ENCODE data around the gene ASGR1.
A peak's percentile ranks its signal among the peaks of the same experiment; 100 is the strongest.
"Not testable (repeated sequence)": the region's sequence is repeated elsewhere in the genome, so short reads cannot be mapped to it uniquely, and the experiment has no call there.

ASGR1 gene

GRCh38 chr17:7156342-7156940 is 22.7 kb downstream of the ASGR1 start:
- DNase-seq, result no peak

GRCh38 chr17:7147772-7148171 is 31.4 kb downstream of the ASGR1 start:
- DNase-seq, result no peak

- no peak for DNase-seq
Observed at GRCh38 chr17:7146115-7146514, 33.1 kb downstream of the ASGR1 start.

- no peak for DNase-seq
Observed at GRCh38 chr17:7144213-7144612, 35.0 kb downstream of the ASGR1 start.

GRCh38 chr17:7141824-7142223 is 37.3 kb downstream of the ASGR1 start:
- no peak for DNase-seq

- DNase-seq, result no peak
Observed at GRCh38 chr17:7139400-7139799, 39.8 kb downstream of the ASGR1 start.

GRCh38 chr17:7138800-7139381 is 40.3 kb downstream of the ASGR1 start:
- DNase-seq, result no peak

GRCh38 chr17:7137171-7137943 is 41.8 kb downstream of the ASGR1 start:
- DNase-seq, result no peak

GRCh38 chr17:7136266-7136877 is 42.8 kb downstream of the ASGR1 start:
- DNase-seq, result peak; percentile 75

- DNase-seq, result no peak
Observed at GRCh38 chr17:7133916-7134315, 45.3 kb downstream of the ASGR1 start.

GRCh38 chr17:7133424-7133823 is 45.7 kb downstream of the ASGR1 start:
- peak; percentile 33 for DNase-seq

GRCh38 chr17:7132511-7133094 is 46.6 kb downstream of the ASGR1 start:
- DNase-seq, result peak; percentile 8

GRCh38 chr17:7131423-7131791 is 47.8 kb downstream of the ASGR1 start:
- DNase-seq, result no peak

GRCh38 chr17:7130621-7131422 is 48.3 kb downstream of the ASGR1 start:
- DNase-seq, result no peak

GRCh38 chr17:7129311-7129710 is 49.9 kb downstream of the ASGR1 start:
- no peak for DNase-seq

GRCh38 chr17:7128160-7128559 is 51.0 kb downstream of the ASGR1 start:
- no peak for DNase-seq

GRCh38 chr17:7127501-7127900 is 51.7 kb downstream of the ASGR1 start:
- DNase-seq, result not testable (repeated sequence)

GRCh38 chr17:7126386-7126785 is 52.8 kb downstream of the ASGR1 start:
- not testable (repeated sequence) for DNase-seq

- DNase-seq, result no peak
Observed at GRCh38 chr17:7124923-7125322, 54.2 kb downstream of the ASGR1 start.

GRCh38 chr17:7123844-7124243 is 55.3 kb downstream of the ASGR1 start:
- no peak for DNase-seq

Measured in activated T-cell treated with anti-CD3 and anti-CD28 coated beads for 4 hours (primary cell).